SK-N-SH (cell line): ENCODE results near the gene SLCO3A1. TPM values are rescaled to one million over a fixed set of nuclear protein-coding genes. Genes with fewer than 3 reads are reported as not detected.

ENCODE experiments used
- CTCF ChIP-seq: fragments of 200-600 bp; sonication (generic); IDR thresholded peaks from 2 replicates; pipeline ENCODE4 v1.6.1; 2017; ENCODE audit warnings: antibody characterized with exemption, mild to moderate bottlenecking, moderate library complexity
- EP300 ChIP-seq, 2 experiments: IDR thresholded peaks; 2 replicates each; pipeline versions ENCODE4 v1.4.0 to v1.6.1; 2012; ENCODE audit warnings: borderline replicate concordance in 1 of 2, low read depth in 1 of 2, low read length in 1 of 2
- FOXJ3 ChIP-seq: sonication (generic); formaldehyde crosslinking; IDR thresholded peaks from 2 replicates; pipeline ENCODE4 v1.5.1; 2020; ENCODE audit warnings: mild to moderate bottlenecking, missing genetic modification reagents
- GABPA ChIP-seq: IDR thresholded peaks from 2 replicates; pipeline ENCODE4 v1.4.0; 2012; ENCODE audit warnings: low read depth, mild to moderate bottlenecking
- IRF3 ChIP-seq: fragments of 150-350 bp; IDR thresholded peaks from 2 replicates; pipeline ENCODE4 v1.6.1; 2016; ENCODE audit warnings: mild to moderate bottlenecking, low read depth, low read length
- JUND ChIP-seq: IDR thresholded peaks from 2 replicates; pipeline ENCODE4 v1.4.0; 2012
- MAX ChIP-seq: IDR thresholded peaks from 2 replicates; pipeline ENCODE4 v1.4.0; 2012; ENCODE audit warnings: low read depth
- MEF2A ChIP-seq: IDR thresholded peaks from 2 replicates; pipeline ENCODE4 v1.4.0; 2012; ENCODE audit warnings: low read depth, borderline replicate concordance
- NFIC ChIP-seq: IDR thresholded peaks from 2 replicates; pipeline ENCODE4 v1.4.0; 2012; ENCODE audit warnings: borderline replicate concordance
- PBX3 ChIP-seq: IDR thresholded peaks from 2 replicates; pipeline ENCODE4; 2012
- POLR2AphosphoS5 ChIP-seq: IDR thresholded peaks from 2 replicates; pipeline ENCODE4 v1.6.1; 2012; ENCODE audit warnings: low read depth, low read length
- RXRA ChIP-seq: IDR thresholded peaks from 2 replicates; pipeline ENCODE4 v1.4.0; 2012; ENCODE audit warnings: low read depth, mild to moderate bottlenecking, borderline replicate concordance
- SIN3A ChIP-seq: IDR thresholded peaks from 2 replicates; pipeline ENCODE4 v1.6.1; 2012; ENCODE audit warnings: low read depth, mild to moderate bottlenecking, low read length, moderate library complexity, borderline replicate concordance
- SMC3 ChIP-seq: IDR thresholded peaks from 2 replicates; pipeline ENCODE4 v1.6.1; 2012; ENCODE audit warnings: low read depth, low read length, improper control_type of control experiment
- TEAD4 ChIP-seq: IDR thresholded peaks from 2 replicates; pipeline ENCODE4 v1.4.0; 2012; ENCODE audit warnings: mild to moderate bottlenecking, borderline replicate concordance; ENCODE audit not compliant: insufficient read depth
- USF1 ChIP-seq: IDR thresholded peaks from 2 replicates; pipeline ENCODE4 v1.4.0; 2012; ENCODE audit warnings: low read depth, borderline replicate concordance
- USF2 ChIP-seq: fragments of 150-350 bp; IDR thresholded peaks from 2 replicates; pipeline ENCODE4 v1.6.1; 2017; ENCODE audit warnings: antibody characterized with exemption, low read length, low read depth, borderline replicate concordance
- YY1 ChIP-seq: IDR thresholded peaks from 2 replicates; pipeline ENCODE4 v1.4.0; 2012; ENCODE audit warnings: low read depth, mild to moderate bottlenecking
- ZBTB33 ChIP-seq: IDR thresholded peaks from 2 replicates; pipeline ENCODE4 v1.4.0; 2012; ENCODE audit warnings: low read depth, borderline replicate concordance
- polyA plus RNA-seq, 3 experiments: library from polyadenylated mRNA; depleted of rRNA; stranded (reverse); fragments of >200 nt; gene quantifications; 2 replicates each; pipeline ENCODE4 v1.2.3, GENCODE V29; 2012

SLCO3A1 gene
- polyA plus RNA-seq, 1 of the 3 experiments (the other 2 are of a cell fraction), result 19.7 TPM

- TF ChIP-seq USF2 (no peak), SIN3A (peak; percentile 54; the same call in 1 of the 2 replicates), ZBTB33 (no peak; the same call in 1 of the 2 replicates), RXRA (peak; percentile 84), IRF3 (no peak), SMC3 (no peak), TEAD4 (0 out of 2 replicates have a peak, but pooled peaks have one; percentile 32), GABPA (no peak), EP300 (IDR thresholded peaks at IDR 0.05; ENCODE audit: borderline replicate concordance in 1 of 2, low read depth in 1 of 2, low read length in 1 of 2) (peak in 1 of 2 experiments; percentile 64; a peak in 1 of 4 replicates), MEF2A (no peak), USF1 (no peak), PBX3 (peak; percentile 60), NFIC (peak; percentile 44; the same call in 1 of the 2 replicates), MAX (no peak), YY1 (no peak), POLR2AphosphoS5 (peak; percentile 53; the same call in 1 of the 2 replicates), JUND (peak; percentile 71), FOXJ3 (CRISPR knock-in tag) (no peak), CTCF (no peak)
Observed at GRCh38 chr15:91867581-91868026, 14.1 kb downstream of the SLCO3A1 start (continued).
